ENCODE results near the gene SYTL3.

Gene SYTL3

DNA sequence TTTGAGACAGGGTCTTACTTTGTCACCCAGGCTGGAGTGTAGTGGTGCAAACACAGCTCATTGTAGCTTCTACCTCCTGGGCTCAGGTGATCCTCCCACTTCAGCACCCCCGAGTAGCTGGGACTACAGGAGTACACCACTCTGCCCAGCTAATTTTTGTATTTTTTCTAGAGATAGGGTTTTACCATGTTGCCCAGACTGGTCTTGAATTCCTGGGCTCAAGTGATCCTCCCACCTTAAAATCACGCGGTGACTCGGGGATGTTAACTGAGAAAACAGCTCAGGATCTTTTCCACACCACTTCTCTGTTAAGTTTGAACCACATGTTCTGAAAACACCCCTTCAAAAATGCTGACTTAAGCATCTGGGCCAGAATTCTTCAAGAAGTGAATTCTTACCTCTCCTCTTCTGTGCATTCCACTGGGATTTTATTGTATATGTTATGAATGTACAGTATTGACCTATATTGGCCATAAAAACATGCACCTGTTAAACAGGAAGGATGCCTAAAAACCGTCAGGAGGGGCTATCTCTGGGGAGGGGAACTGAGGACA is 72.4 kb downstream of the SYTL3 start:
- no peak overlapping the region for H3K4me3 ChIP-seq (ENCODE audit: low read depth, low read length)
- TF ChIP-seq, protein P1, sequence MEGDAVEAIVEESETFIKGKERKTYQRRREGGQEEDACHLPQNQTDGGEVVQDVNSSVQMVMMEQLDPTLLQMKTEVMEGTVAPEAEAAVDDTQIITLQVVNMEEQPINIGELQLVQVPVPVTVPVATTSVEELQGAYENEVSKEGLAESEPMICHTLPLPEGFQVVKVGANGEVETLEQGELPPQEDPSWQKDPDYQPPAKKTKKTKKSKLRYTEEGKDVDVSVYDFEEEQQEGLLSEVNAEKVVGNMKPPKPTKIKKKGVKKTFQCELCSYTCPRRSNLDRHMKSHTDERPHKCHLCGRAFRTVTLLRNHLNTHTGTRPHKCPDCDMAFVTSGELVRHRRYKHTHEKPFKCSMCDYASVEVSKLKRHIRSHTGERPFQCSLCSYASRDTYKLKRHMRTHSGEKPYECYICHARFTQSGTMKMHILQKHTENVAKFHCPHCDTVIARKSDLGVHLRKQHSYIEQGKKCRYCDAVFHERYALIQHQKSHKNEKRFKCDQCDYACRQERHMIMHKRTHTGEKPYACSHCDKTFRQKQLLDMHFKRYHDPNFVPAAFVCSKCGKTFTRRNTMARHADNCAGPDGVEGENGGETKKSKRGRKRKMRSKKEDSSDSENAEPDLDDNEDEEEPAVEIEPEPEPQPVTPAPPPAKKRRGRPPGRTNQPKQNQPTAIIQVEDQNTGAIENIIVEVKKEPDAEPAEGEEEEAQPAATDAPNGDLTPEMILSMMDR (IDR thresholded peaks at IDR 0.05; ENCODE audit: low read depth, low read length, missing control alignments) = no peak
- no peak for DNase-seq (ENCODE audit: low read depth)

DNA sequence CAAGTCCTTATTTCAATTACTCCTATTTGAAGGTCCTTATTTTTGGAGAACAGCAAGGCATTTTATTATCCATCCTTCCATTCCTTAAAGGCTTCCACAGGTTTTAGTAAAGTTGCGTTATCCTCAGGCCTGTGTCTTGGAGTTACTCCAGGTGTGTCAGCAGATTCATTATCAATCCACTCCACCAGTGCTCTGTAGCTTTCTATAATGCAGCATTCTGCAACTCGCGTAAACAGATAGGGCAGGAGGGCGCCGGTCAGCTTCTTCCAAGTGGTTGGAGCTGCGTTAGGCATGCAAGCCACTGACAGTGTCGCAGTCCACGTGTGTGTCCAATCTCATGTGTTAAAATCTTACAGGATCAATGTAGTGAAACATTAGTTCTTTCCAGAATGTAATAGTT is 75.8 kb downstream of the SYTL3 start:
- H3K4me3 ChIP-seq (ENCODE audit: low read depth, low read length) = no peak overlapping the region

DNA sequence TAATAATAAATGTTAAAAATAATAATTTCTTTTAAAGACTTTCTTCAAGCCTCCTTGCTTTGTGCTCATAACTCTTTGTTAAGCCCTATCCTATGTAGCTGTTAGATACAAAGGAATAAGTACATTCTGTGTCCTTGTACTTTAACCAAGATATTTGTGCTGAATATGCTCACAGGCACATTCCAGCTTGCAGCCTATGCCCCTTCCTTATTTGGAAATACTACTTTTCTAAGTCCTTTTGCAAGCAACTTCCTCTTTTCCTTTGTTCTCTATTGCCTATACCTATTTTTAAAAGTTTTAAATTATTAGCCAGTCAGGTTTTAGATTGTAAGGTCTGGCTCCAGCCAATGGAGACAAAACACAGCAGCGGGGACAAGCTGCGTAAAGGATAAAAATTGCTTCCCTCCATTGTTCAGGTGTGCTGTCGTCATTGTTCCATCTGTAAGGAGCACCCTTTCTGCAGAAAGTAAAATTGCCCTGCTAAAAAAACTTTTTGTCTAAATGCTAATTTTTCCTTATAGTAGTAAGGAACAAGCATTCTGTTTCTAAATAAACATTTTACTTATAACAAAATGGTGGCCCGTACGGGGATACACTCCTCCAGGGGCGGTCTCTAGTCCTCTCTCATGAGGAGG is 80.2 kb downstream of the SYTL3 start:
- DNase-seq (ENCODE audit: low read depth) = no peak
- TF ChIP-seq, protein P1 (IDR thresholded peaks at IDR 0.05; ENCODE audit: low read depth, low read length, missing control alignments) = no peak
- H3K4me3 ChIP-seq (ENCODE audit: low read depth, low read length) = no peak overlapping the region

More for the DNA sequence above, 75.8 kb downstream of the SYTL3 start:
- TF ChIP-seq, protein P1 (IDR thresholded peaks at IDR 0.05; ENCODE audit: low read depth, low read length, missing control alignments) = no peak
- no peak for DNase-seq (ENCODE audit: low read depth)

DNA sequence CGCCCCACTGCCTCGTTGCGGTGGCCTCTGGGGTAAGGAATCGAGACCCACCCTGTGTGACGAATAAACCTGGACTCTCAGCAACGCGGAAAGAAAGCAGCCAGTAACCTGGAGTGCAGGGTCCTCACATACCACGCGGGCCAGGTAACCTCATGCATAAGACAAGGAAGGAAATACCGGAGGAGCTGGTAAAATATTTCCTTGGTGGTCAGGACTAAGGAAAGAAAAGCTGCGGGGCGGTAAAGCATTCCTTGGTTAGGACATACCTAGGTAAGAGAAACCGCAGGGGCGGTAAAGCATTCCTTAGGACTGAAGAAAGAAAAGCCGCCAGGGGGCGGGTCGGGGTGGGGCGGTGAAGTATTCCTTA is 80.7 kb downstream of the SYTL3 start:
- no peak for DNase-seq (ENCODE audit: low read depth)
- H3K4me3 ChIP-seq (ENCODE audit: low read depth, low read length) = no peak overlapping the region
- TF ChIP-seq, protein P1 (IDR thresholded peaks at IDR 0.05; ENCODE audit: low read depth, low read length, missing control alignments) = no peak

DNA sequence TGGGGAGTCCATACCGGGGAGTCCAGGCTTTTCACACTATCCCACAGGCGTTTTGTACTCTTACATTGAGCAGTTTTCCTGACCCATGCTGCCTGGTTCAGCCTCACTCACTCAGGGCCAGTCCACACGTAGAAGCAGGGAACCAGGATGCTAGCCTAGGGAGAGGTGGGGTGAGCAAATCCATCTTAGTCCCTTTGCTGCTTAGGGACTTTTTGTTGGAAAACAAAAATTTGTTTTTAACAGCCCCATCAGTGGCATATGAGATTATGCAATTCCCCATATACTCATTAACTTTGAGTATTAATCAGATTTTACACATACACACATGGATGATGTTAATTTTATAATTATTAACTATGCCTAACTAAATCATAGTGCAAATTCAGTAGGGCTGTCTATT is 85.2 kb downstream of the SYTL3 start:
- no peak overlapping the region for H3K4me3 ChIP-seq (ENCODE audit: low read depth, low read length)
- TF ChIP-seq, protein P1 (IDR thresholded peaks at IDR 0.05; ENCODE audit: low read depth, low read length, missing control alignments) = no peak
- no peak for DNase-seq (ENCODE audit: low read depth)

DNA sequence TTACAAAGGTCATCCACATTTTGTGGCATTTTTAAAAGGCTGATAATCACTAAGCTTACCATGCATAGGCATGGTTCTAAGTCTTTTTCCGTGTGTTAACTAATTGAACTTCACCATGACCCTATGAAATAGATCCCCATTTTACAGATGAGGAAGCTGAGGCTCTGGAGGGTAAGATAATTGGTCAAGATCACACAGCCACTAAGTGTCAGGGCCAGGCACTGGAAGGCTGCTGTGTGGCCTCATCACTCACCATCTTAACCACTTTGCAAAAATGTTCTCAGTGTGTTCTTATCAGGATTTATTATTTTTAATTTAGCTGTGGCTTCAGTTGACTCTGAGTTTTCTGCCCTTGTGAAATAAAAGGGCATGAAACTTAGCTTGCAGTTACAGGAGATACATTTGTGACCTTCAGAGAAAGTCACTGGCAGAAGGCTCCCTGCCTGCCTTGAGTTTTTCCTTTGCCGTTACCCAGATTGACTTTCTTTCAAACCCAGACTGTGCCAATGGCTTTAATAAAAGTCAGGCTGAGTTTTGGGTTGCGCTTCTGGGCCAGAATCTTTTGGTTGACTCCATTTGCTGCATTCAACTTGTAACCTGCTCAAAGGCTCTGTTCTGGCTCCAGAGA is 87.3 kb downstream of the SYTL3 start:
- TF ChIP-seq, protein P1 (IDR thresholded peaks at IDR 0.05; ENCODE audit: low read depth, low read length, missing control alignments) = no peak
- H3K4me3 ChIP-seq (ENCODE audit: low read depth, low read length) = no peak overlapping the region
- no peak for DNase-seq (ENCODE audit: low read depth)
